ENCODE measurements around the gene ZNF829. TPM values are rescaled to one million over a fixed set of nuclear protein-coding genes. Genes with fewer than 3 reads are reported as not detected.
A peak's percentile ranks its signal among the peaks of the same experiment; 100 is the strongest.

Gene ZNF829
- total and polyA plus RNA-seq, 11 donors = 0.76 to 3.5 (median 2.0) TPM

DNA sequence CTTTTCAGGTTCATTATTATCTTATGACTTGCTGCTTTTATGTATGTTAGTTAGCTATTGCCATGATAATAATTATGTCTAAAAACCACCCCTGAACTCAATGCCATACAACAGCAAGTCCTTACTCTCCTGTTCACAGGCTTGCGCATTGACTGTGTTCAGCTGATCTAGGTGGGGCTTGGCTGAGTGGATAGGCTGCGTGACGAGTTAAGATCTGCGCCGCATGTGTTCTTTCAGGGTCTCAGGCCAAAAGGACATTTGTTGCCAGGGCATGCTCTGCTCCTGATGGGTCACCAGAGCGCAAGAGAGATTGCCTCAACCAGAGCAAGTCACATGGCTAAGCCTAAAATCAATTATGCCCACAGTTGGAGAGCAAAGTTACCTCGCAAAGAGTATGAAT, 900 bp upstream of the ZNF829 start:
- H3K4me3 ChIP-seq = peak overlapping the region; percentile 60 to 87 (median 80)
- intact Hi-C loops (cut with DNase I) = loop anchor here in 3 of 10 donors (1.0 to 10.0 kb wide), 6 partner anchors 62 to 550 kb away; partner anchors contain the start of genes ZNF345 (in 2 of the 3), ZNF850 (in 2 of the 3), ZNF383 (in 1 of the 3) and ZNF420 (in 1 of the 3)
- 42 to 56% (median 43%) methylated on average over 7 of the region's 7 CpGs for WGBS, 4 donors
- DNase-seq (peak in 1 of 5 donors; percentile 24), ATAC-seq (peak in 2 of 4 donors; percentile 26 to 28)
- TF ChIP-seq POLR2A (IDR thresholded peaks at IDR 0.05) = no peak
- TF ChIP-seq, protein P1, sequence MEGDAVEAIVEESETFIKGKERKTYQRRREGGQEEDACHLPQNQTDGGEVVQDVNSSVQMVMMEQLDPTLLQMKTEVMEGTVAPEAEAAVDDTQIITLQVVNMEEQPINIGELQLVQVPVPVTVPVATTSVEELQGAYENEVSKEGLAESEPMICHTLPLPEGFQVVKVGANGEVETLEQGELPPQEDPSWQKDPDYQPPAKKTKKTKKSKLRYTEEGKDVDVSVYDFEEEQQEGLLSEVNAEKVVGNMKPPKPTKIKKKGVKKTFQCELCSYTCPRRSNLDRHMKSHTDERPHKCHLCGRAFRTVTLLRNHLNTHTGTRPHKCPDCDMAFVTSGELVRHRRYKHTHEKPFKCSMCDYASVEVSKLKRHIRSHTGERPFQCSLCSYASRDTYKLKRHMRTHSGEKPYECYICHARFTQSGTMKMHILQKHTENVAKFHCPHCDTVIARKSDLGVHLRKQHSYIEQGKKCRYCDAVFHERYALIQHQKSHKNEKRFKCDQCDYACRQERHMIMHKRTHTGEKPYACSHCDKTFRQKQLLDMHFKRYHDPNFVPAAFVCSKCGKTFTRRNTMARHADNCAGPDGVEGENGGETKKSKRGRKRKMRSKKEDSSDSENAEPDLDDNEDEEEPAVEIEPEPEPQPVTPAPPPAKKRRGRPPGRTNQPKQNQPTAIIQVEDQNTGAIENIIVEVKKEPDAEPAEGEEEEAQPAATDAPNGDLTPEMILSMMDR (IDR thresholded peaks at IDR 0.05) = no peak
- H3K36me3 ChIP-seq = peaks cover 0 to 51% (median 36%) of the 10 kb centered on the region in 9 donors
- peak overlapping the region in 11 of 12 donors; percentile 89 to 98 (median 97) for H3K27ac ChIP-seq
- peaks cover 0 to 18% (median 11%) of the 10 kb centered on the region in 12 donors for H3K4me1 ChIP-seq
- no peaks in the 10 kb centered on the region for H3K27me3 ChIP-seq
- H3K9me3 ChIP-seq = peaks cover 0 to 34% (median 2%) of the 10 kb centered on the region in 12 donors

DNA sequence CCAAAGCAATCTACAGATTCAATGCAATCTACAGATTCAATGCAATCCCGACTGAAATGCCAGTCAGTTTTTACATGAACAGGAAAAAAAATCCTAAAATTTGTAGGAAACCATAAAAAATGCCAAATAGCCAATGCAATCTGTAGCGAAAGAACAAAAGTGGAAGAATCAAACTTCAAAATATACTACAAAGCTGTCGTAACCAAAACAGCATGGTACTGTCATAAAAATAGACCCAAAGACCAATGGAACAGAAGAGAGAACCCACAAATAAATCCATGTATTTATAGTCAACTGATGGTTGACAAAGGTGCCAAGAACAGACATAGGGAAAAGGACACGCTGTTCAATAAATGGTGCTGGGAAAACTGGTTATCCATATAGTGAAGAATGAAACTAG, 17.7 kb downstream of the ZNF829 start:
- intact Hi-C loops (cut with DNase I) = loop anchor here in 1 of 10 donors (10.0 kb wide), 1 partner anchor 236 kb away; no protein-coding TSS in a partner anchor
- Histone ChIP-seq H3K27ac (no peak overlapping the region), H3K36me3 (peaks cover 13 to 98% (median 47%) of the 10 kb centered on the region in 9 donors), H3K4me3 (no peak overlapping the region), H3K4me1 (no peaks in the 10 kb centered on the region), H3K27me3 (no peaks in the 10 kb centered on the region), H3K9me3 (peaks cover 17 to 99% (median 86%) of the 10 kb centered on the region in 12 donors)
- whole genome bisulfite sequencing, 4 donors = 70 to 98% (median 90%) methylated on average over 4 of the region's 4 CpGs
- TF ChIP-seq POLR2A (IDR thresholded peaks at IDR 0.05) = no peak
- TF ChIP-seq, protein P1 (IDR thresholded peaks at IDR 0.05) = no peak
- ATAC-seq (no peak), DNase-seq (no peak)

DNA sequence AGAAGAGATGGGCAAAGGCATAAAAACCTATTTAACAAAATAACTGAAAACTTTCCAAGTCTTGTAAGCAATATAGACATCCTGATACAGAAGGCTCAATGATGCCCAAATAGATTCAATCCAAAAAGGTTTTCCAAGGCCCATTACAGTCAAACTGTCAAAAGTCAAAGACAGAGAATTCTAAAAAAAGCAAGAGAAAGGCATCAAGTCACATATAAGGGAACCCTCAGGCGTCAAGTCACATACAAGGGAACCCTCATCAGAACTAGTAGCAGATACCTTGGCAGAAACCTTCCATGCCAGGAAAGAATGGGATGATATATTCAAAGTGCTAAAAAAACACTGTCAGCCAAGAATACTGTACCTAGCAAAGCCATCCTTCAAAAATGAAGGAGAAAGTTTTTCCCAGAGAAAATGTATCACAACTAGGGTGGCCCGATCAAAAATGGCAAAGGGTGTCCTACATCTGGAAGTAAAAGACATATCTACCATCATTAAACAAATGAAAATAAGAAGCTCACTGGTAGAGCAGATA, 21.2 kb downstream of the ZNF829 start:
- Histone ChIP-seq H3K27ac (no peak overlapping the region), H3K4me3 (no peak overlapping the region), H3K9me3 (peaks cover 31 to 100% (median 96%) of the 10 kb centered on the region in 12 donors), H3K36me3 (peaks cover 35 to 99% (median 50%) of the 10 kb centered on the region in 9 donors), H3K27me3 (no peaks in the 10 kb centered on the region), H3K4me1 (no peaks in the 10 kb centered on the region)
- no peak for ATAC-seq
- WGBS, 4 donors = 93 to 100% (median 98%) methylated on average over 2 of the region's 2 CpGs
- intact Hi-C loops (cut with DNase I) = loop anchor here in 1 of 10 donors (10.0 kb wide), 1 partner anchor 240 kb away; no protein-coding TSS in a partner anchor
- DNase-seq = no peak
- no peak for TF ChIP-seq POLR2A (IDR thresholded peaks at IDR 0.05)
- TF ChIP-seq, protein P1 (IDR thresholded peaks at IDR 0.05) = no peak

- no peaks in the 10 kb centered on the region for H3K27me3 ChIP-seq
- peaks cover 28 to 94% (median 40%) of the 10 kb centered on the region in 9 donors for H3K36me3 ChIP-seq
- ATAC-seq (no peak), DNase-seq (no peak)
- H3K4me1 ChIP-seq = no peaks in the 10 kb centered on the region
- no peak overlapping the region for H3K4me3 ChIP-seq
- TF ChIP-seq POLR2A (IDR thresholded peaks at IDR 0.05) = no peak
- TF ChIP-seq, protein P1 (IDR thresholded peaks at IDR 0.05) = no peak
- H3K27ac ChIP-seq = no peak overlapping the region
- H3K9me3 ChIP-seq = peaks cover 31 to 100% (median 100%) of the 10 kb centered on the region in 12 donors
- intact Hi-C loops (cut with DNase I) = loop anchor here in 1 of 10 donors (10.0 kb wide), 1 partner anchor 243 kb away; no protein-coding TSS in a partner anchor
- WGBS, 4 donors = 94 to 100% (median 97%) methylated on average over 3 of the region's 3 CpGs
Measured at GRCh38 chr19:36891768-36892357, 24.2 kb downstream of the ZNF829 start.

Data from heart left ventricle (tissue), 16 donors.